ENCODE measurements around the gene MGAT5B. TPM values are rescaled to one million over a fixed set of nuclear protein-coding genes. Genes with fewer than 3 reads are reported as not detected.

The MGAT5B gene
- total RNA-seq, 2 donors from 2014 or later: 0.05 to 0.27 TPM

GRCh38 chr17:76872874-76873221 is 4.6 kb downstream of the MGAT5B start:
- H3K27me3 ChIP-seq: peaks cover 24% of the 10 kb centered on the region
- TF ChIP-seq, protein P1, sequence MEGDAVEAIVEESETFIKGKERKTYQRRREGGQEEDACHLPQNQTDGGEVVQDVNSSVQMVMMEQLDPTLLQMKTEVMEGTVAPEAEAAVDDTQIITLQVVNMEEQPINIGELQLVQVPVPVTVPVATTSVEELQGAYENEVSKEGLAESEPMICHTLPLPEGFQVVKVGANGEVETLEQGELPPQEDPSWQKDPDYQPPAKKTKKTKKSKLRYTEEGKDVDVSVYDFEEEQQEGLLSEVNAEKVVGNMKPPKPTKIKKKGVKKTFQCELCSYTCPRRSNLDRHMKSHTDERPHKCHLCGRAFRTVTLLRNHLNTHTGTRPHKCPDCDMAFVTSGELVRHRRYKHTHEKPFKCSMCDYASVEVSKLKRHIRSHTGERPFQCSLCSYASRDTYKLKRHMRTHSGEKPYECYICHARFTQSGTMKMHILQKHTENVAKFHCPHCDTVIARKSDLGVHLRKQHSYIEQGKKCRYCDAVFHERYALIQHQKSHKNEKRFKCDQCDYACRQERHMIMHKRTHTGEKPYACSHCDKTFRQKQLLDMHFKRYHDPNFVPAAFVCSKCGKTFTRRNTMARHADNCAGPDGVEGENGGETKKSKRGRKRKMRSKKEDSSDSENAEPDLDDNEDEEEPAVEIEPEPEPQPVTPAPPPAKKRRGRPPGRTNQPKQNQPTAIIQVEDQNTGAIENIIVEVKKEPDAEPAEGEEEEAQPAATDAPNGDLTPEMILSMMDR (IDR thresholded peaks at IDR 0.05): no peak
- intact Hi-C loops (cut with DNase I): no loop called here
- no peaks in the 10 kb centered on the region for H3K4me1 ChIP-seq
- DNase-seq: no peak
- H3K36me3 ChIP-seq: no peaks in the 10 kb centered on the region
- no peak overlapping the region for H3K4me3 ChIP-seq
- peak overlapping the region in 1 of 2 donors; percentile 2 for H3K9ac ChIP-seq (ENCODE audit: low read depth in 2 of 2, low read length in 2 of 2)
- H3K9me3 ChIP-seq: no peaks in the 10 kb centered on the region
- no peak overlapping the region for H3K27ac ChIP-seq

DNA sequence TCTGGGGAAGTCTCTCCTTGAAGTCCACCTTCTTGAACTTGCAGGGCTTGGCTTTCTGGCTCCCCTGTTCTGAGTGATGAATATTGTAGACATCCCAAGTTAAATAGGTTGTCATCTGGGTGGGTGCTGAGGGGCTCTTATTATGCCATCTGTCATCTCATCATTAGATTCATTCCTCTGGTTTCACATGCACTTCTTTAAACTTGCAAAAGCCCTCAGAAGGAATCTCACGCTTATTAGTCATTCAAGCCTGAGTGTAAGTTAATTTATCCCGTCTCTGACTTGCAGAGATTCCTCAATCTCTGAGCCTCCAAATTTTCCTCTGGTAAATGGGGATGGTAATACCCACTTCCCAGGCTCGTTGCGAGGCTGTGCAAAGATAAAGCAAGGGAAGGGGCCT is 5.7 kb downstream of the MGAT5B start:
- no peak for DNase-seq
- TF ChIP-seq, protein P1 (IDR thresholded peaks at IDR 0.05): no peak
- Histone ChIP-seq H3K27me3 (peaks cover 21% of the 10 kb centered on the region), H3K27ac (no peak overlapping the region), H3K4me3 (no peak overlapping the region), H3K9ac (ENCODE audit: low read depth in 2 of 2, low read length in 2 of 2) (no peak overlapping the region), H3K36me3 (no peaks in the 10 kb centered on the region), H3K9me3 (no peaks in the 10 kb centered on the region), H3K4me1 (no peaks in the 10 kb centered on the region)
- intact Hi-C loops (cut with DNase I): no loop called here

DNA sequence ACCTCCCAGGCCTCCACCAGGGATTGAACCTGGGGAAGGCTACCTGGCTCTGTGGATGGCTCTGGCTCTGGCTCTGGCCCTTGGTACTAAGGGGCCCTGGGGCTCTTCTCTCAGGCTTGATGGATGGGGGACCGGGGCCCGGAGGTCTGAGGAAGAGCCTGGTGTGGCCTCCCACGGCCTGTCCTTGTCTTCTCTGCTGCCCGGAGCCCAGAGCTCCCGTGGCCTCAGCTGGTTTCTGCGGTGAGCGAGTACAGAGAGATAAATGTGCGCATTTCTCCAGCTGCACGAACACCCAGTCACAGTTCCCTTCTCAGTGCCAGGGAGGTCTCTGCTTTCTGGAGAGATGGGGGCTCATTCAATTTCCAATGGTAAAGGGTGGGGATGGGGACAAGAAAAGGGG is 9.2 kb downstream of the MGAT5B start:
- no peaks in the 10 kb centered on the region for H3K9me3 ChIP-seq
- DNase-seq: no peak
- H3K27ac ChIP-seq: no peak overlapping the region
- no peaks in the 10 kb centered on the region for H3K27me3 ChIP-seq
- H3K4me1 ChIP-seq: no peaks in the 10 kb centered on the region
- no peak overlapping the region for H3K4me3 ChIP-seq
- H3K36me3 ChIP-seq: no peaks in the 10 kb centered on the region
- TF ChIP-seq, protein P1 (IDR thresholded peaks at IDR 0.05): no peak
- intact Hi-C loops (cut with DNase I): no loop called here
- H3K9ac ChIP-seq (ENCODE audit: low read depth in 2 of 2, low read length in 2 of 2): no peak overlapping the region

DNA sequence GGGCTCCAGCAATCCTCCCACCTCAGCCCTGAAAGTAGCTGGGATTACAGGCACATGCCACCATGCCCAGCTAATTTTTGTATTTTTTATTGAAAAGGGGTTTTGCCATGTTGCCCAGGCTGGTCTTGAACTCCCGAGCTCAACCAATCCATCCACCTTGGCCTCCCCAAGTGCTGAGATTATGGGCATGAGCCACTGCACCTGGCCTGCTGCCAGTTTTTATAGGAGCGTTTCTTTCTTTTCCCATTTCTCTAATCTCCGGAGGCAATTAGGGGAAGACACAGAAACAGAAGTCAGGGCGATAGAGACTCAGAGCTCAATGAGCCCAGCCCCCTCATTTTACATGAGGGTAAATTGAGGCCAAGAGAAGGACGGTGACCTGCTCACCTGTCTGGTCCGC is 10.4 kb downstream of the MGAT5B start:
- no peak overlapping the region for H3K9ac ChIP-seq (ENCODE audit: low read depth in 2 of 2, low read length in 2 of 2)
- intact Hi-C loops (cut with DNase I): no loop called here
- TF ChIP-seq, protein P1 (IDR thresholded peaks at IDR 0.05): no peak

GRCh38 chr17:76879254-76879653 is 11.1 kb downstream of the MGAT5B start:
- Histone ChIP-seq H3K9ac (ENCODE audit: low read depth in 2 of 2, low read length in 2 of 2) (no peak overlapping the region), H3K27me3 (no peaks in the 10 kb centered on the region), H3K27ac (no peak overlapping the region), H3K4me3 (no peak overlapping the region), H3K9me3 (no peaks in the 10 kb centered on the region), H3K4me1 (no peaks in the 10 kb centered on the region), H3K36me3 (no peaks in the 10 kb centered on the region)
- no peak for DNase-seq
- TF ChIP-seq, protein P1 (IDR thresholded peaks at IDR 0.05): no peak
- intact Hi-C loops (cut with DNase I): no loop called here

More for the DNA sequence above, 10.4 kb downstream of the MGAT5B start:
- Histone ChIP-seq H3K27me3 (no peaks in the 10 kb centered on the region), H3K9me3 (no peaks in the 10 kb centered on the region), H3K27ac (no peak overlapping the region), H3K4me3 (no peak overlapping the region), H3K4me1 (no peaks in the 10 kb centered on the region), H3K36me3 (no peaks in the 10 kb centered on the region)
- DNase-seq: no peak

GRCh38 chr17:76879691-76880090 is 11.5 kb downstream of the MGAT5B start:
- DNase-seq: no peak
- intact Hi-C loops (cut with DNase I): no loop called here
- TF ChIP-seq, protein P1 (IDR thresholded peaks at IDR 0.05): no peak
- H3K27me3 ChIP-seq: no peaks in the 10 kb centered on the region
- H3K4me1 ChIP-seq: no peaks in the 10 kb centered on the region
- H3K36me3 ChIP-seq: no peaks in the 10 kb centered on the region
- no peak overlapping the region for H3K4me3 ChIP-seq
- no peak overlapping the region for H3K27ac ChIP-seq
- H3K9me3 ChIP-seq: no peaks in the 10 kb centered on the region
- H3K9ac ChIP-seq (ENCODE audit: low read depth in 2 of 2, low read length in 2 of 2): no peak overlapping the region

Measured in colonic mucosa (tissue), 4 donors.